Osteoblast (primary cell): Measurements from ENCODE around the gene TBL1X. TPM values are rescaled to one million over a fixed set of nuclear protein-coding genes. Genes with fewer than 3 reads are reported as not detected.

ENCODE experiments used
- DNase-seq: peaks from one replicate; pipeline ENCODE4 v3.0.0; 2011; ENCODE audit warnings: low spot score, mixed read lengths; ENCODE audit not compliant: insufficient read length; ENCODE audit errors: missing footprints
- H2AFZ ChIP-seq: 2 replicates; pipeline ENCODE4 v1.6.0; 2011; ENCODE audit warnings: mild to moderate bottlenecking, low read length
- H3K27ac ChIP-seq: 2 replicates; pipeline ENCODE4 v1.5.1; 2011; ENCODE audit warnings: mild to moderate bottlenecking, low read depth, low read length, moderate library complexity
- H3K27me3 ChIP-seq: 2 replicates; pipeline ENCODE4 v1.6.0; 2012; ENCODE audit warnings: mild to moderate bottlenecking, control low read depth, inconsistent platforms, low read length, moderate library complexity; ENCODE audit not compliant: insufficient read depth
- H3K36me3 ChIP-seq: 2 replicates; pipeline ENCODE4 v1.5.1; 2011; ENCODE audit warnings: mild to moderate bottlenecking, low read length, control low read depth, moderate library complexity; ENCODE audit not compliant: insufficient read depth
- H3K4me1 ChIP-seq: 2 replicates; pipeline ENCODE4 v1.5.1; 2011; ENCODE audit warnings: mild to moderate bottlenecking, low read length, control low read depth, moderate library complexity; ENCODE audit not compliant: insufficient read depth
- H3K4me2 ChIP-seq: 2 replicates; pipeline ENCODE4 v1.6.0; 2011; ENCODE audit warnings: mild to moderate bottlenecking, low read length; ENCODE audit not compliant: insufficient read depth
- H3K4me3 ChIP-seq: fragments of 200-600 bp; sonication (generic); 3 replicates; pipeline ENCODE4 v1.5.1; 2012; ENCODE audit warnings: mild to moderate bottlenecking, low read length, inconsistent platforms; ENCODE audit not compliant: insufficient read depth
- H3K79me2 ChIP-seq: 2 replicates; pipeline ENCODE4 v1.6.0; 2012; ENCODE audit warnings: mild to moderate bottlenecking, low read length, control low read depth, inconsistent platforms; ENCODE audit not compliant: insufficient read depth
- H3K9me3 ChIP-seq: 2 replicates; pipeline ENCODE4 v1.5.1; 2011; ENCODE audit warnings: low read depth, low read length, control low read depth
- H4K20me1 ChIP-seq: 2 replicates; pipeline ENCODE4 v1.6.0; 2012; ENCODE audit warnings: mild to moderate bottlenecking, low read length, control low read depth; ENCODE audit not compliant: insufficient read depth
- CTCF ChIP-seq: IDR thresholded peaks from 2 replicates; pipeline ENCODE4 v1.5.1; 2011; ENCODE audit warnings: mild to moderate bottlenecking, low read depth, low read length, moderate library complexity; ENCODE audit errors: extremely low read depth
- total RNA-seq: library from RNA; depleted of rRNA; stranded (reverse); fragments of >200 nt; gene quantifications from 2 replicates; pipeline ENCODE4 v1.2.3, GENCODE V29; 2012

Gene TBL1X
- total RNA-seq, 1 donor: 15.2 TPM

DNA sequence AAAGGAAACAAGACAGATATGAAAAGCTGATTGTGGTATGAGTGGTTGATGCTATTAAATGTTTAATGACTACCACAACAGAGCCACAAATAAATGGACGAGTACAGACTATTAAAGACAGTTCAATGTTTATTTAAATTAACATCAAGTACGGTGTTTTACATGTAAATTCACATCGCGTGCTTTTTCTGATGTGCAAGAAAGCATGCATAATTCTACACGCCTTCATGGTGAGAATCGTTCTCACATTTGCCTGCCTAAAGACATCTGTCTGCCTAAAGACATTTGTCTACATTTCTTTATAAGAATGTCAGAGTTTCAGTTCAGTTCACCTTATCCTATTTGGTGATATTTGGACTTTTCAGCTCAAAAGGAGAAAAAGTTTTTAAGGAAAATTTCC lies 308.1 kb downstream of the TBL1X start:
- no peak overlapping the region for H2AFZ ChIP-seq
- no peak overlapping the region for H3K4me2 ChIP-seq
- no peaks in the 10 kb centered on the region for H4K20me1 ChIP-seq
- no peak for DNase-seq
- H3K79me2 ChIP-seq: no peaks in the 10 kb centered on the region
- TF ChIP-seq CTCF: no peak
- H3K9me3 ChIP-seq: no peaks in the 10 kb centered on the region
- H3K27ac ChIP-seq: no peak overlapping the region
- H3K4me3 ChIP-seq: no peak overlapping the region
- H3K4me1 ChIP-seq: no peaks in the 10 kb centered on the region
- H3K36me3 ChIP-seq: no peaks in the 10 kb centered on the region
- H3K27me3 ChIP-seq: no peaks in the 10 kb centered on the region

- no peak overlapping the region for H3K4me3 ChIP-seq
- H3K4me2 ChIP-seq: no peak overlapping the region
- H3K27ac ChIP-seq: no peak overlapping the region
- H4K20me1 ChIP-seq: no peaks in the 10 kb centered on the region
- H3K4me1 ChIP-seq: no peaks in the 10 kb centered on the region
- no peak for DNase-seq
- H3K36me3 ChIP-seq: no peaks in the 10 kb centered on the region
- H3K27me3 ChIP-seq: no peaks in the 10 kb centered on the region
- H3K79me2 ChIP-seq: no peaks in the 10 kb centered on the region
- no peaks in the 10 kb centered on the region for H3K9me3 ChIP-seq
- no peak for TF ChIP-seq CTCF
- H2AFZ ChIP-seq: no peak overlapping the region
These were observed 311.1 kb downstream of the TBL1X start for GRCh38 chrX:9775930-9776329.

GRCh38 chrX:9781941-9782340 lies 317.1 kb downstream of the TBL1X start:
- no peaks in the 10 kb centered on the region for H3K36me3 ChIP-seq

DNA sequence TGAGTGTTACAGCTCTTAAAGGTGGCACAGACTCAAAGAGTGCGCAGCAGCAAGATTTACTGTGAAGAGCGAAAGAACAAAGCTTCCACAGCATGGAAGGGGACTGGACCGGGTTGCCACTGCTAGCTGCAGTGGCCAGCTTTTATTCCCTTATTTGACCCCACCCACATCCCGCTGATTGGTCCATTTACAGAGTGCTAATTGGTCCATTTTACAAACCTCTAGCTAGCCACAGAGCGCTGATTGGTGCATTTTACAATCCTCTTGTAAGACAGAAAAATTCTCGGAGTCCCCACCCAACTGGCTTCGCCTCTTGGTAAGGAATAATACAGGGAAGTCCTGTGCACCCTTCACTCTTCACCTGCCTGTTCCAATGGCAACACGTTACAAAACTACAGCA lies 319.5 kb downstream of the TBL1X start:
- Histone ChIP-seq H3K4me1 (no peaks in the 10 kb centered on the region), H3K36me3 (no peaks in the 10 kb centered on the region), H3K79me2 (no peaks in the 10 kb centered on the region), H3K9me3 (no peaks in the 10 kb centered on the region), H2AFZ (no peak overlapping the region), H4K20me1 (no peaks in the 10 kb centered on the region), H3K4me2 (no peak overlapping the region), H3K27me3 (peaks cover 32% of the 10 kb centered on the region), H3K4me3 (no peak overlapping the region), H3K27ac (no peak overlapping the region)
- DNase-seq: no peak
- TF ChIP-seq CTCF: no peak

More at GRCh38 chrX:9781941-9782340, 317.1 kb downstream of the TBL1X start:
- TF ChIP-seq CTCF: no peak
- Histone ChIP-seq H3K4me2 (no peak overlapping the region), H3K79me2 (no peaks in the 10 kb centered on the region), H3K27ac (no peak overlapping the region), H3K27me3 (peaks cover 13% of the 10 kb centered on the region), H4K20me1 (no peaks in the 10 kb centered on the region), H3K4me1 (no peaks in the 10 kb centered on the region), H2AFZ (no peak overlapping the region), H3K4me3 (no peak overlapping the region), H3K9me3 (no peaks in the 10 kb centered on the region)
- DNase-seq: no peak
